IPS-NIHi7 (cell line): ENCODE measurements around the gene HAVCR2.

Source experiments
- DNase-seq: peaks from one replicate; pipeline ENCODE4 v3.0.0; 2012; ENCODE audit warnings: mixed read lengths; ENCODE audit errors: extremely low spot score

HAVCR2 gene

DNA sequence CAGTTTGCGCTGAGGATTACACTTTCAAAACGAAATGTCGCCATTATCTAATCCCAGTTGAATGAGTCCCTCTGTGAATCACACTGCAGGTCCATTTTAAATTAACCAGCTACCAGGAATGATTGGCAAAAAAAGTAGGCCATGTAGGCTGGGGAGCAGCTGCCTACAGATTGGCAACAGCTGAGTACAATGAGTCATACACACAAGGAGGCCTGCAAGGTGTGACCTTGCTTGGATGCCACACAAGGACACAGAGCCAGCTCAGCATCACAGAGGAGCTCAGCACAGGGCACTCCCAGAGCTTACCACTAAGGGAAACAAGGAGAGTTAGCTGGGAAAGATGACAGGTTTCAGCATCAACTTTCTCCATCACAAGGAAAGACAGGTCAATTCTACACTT lies 62.8 kb downstream of the HAVCR2 start:
- DNase-seq = no peak

GRCh38 chr5:157045601-157046000 lies 63.2 kb downstream of the HAVCR2 start:
- DNase-seq = no peak

DNA sequence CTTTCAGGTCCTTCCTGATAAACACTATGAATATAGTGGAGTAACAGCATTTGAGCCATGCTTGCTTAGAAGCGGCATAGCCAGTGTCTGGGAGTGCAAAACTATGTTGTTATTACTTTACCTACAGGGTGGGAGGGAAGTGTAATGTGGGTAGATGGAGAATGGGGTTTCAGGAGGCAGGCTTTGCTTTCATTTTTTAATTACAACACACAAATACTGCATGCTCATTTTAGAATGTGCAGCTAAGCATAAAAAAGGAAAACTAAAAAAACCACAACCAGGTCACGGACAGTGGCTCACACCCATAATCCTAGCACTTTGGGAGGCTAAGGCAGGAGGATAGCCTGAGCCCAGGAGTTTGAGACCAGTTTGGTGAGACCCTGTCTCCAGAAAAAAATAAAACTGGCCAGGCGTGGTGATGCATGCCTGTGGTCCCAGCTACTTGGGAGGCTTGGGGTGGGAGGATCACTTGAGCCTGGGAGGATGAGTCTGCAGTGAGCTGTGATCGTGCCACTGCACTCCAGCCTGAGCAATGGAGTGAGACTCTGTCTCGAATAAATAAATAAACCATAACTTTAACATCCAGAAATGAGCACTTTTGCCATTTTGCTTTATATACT lies 70.2 kb downstream of the HAVCR2 start:
- DNase-seq = no peak
